ENCODE measurements around the gene AOX1.

GRCh38 chr2:200667413-200667812 is 81.6 kb downstream of the AOX1 start:
- TF ChIP-seq CTCF (IDR thresholded peaks at IDR 0.05): no peak
- TF ChIP-seq POLR2A (IDR thresholded peaks at IDR 0.05): no peak
- no peak for TF ChIP-seq POLR2AphosphoS5 (IDR thresholded peaks at IDR 0.05)
- no peak for TF ChIP-seq EP300 (IDR thresholded peaks at IDR 0.05)
